ENCODE results near the gene GRID2. TPM values are rescaled to one million over a fixed set of nuclear protein-coding genes. Genes with fewer than 3 reads are reported as not detected.
"Not testable (repeated sequence)": the region's sequence is repeated elsewhere in the genome, so short reads cannot be mapped to it uniquely, and the experiment has no call there.

The GRID2 gene
- polyA plus RNA-seq, 3 donors: 2.2 to 5.5 (median 3.3) TPM

DNA sequence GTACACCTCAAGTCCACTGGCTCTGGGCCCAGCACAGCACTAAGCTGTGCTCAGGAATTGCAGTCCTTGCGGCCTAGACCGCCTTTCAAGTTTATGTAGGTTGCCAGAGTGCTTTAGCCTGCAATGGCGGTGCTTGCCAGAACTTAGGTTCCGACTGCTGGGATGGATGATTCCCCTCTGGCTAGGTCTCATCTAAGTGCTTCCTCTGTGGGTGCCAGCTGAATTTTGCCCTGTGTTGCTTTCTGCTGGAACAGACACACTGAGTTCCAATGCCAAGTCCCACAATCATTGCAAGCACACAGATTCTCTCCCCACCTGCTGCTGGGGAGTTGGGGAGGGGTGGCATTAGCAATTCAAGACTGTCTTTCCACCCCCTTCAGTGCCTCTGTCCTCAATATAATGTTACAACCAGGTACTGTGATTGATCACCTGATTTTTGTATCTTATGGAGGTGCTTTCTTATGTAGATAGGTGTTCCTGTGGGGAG is 129.5 kb downstream of the GRID2 start:
- DNase-seq: no peak

GRCh38 chr4:92438722-92439121 is 135.0 kb downstream of the GRID2 start:
- DNase-seq: not testable (repeated sequence)

- DNase-seq: not testable (repeated sequence)
These were observed 138.4 kb downstream of the GRID2 start for GRCh38 chr4:92442131-92442530.

DNA sequence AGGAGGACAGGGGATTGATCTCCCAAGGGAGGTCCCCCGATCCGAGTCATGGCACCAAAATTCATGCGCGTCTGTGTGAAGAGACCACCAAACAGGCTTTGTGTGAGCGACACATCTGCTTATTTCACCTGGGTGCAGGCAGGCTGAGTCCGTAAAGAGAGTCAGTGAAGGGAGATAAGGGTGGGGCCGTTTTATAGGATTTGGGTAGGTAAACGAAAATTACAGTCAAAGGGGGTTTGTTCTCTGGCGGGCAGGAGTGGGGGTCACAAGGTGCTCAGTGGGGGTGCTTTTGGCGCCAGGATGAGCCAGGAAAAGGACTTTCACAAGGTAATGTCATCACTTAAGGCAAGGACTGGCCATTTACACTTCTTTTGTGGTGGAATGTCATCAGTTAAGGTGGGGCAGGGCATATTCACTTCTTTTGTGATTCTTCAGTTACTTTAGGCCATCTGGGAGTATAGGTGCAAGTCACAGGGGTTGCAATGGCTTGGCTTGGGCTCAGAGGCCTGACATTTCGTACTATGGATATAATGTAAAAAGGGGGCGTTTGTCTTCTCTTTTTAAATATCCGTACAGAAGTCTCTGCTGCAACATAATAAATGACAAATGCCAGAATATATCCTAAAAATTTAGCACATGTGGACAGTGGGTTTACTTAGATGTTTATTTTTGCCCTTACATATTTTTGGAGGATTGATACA is 140.5 kb downstream of the GRID2 start:
- not testable (repeated sequence) for DNase-seq

GRCh38 chr4:92445127-92445526 is 141.4 kb downstream of the GRID2 start:
- no peak for DNase-seq

- DNase-seq: no peak
These were observed 143.6 kb downstream of the GRID2 start for GRCh38 chr4:92447255-92447905.

- not testable (repeated sequence) for DNase-seq
These were observed 144.4 kb downstream of the GRID2 start for GRCh38 chr4:92448176-92448575.

DNA sequence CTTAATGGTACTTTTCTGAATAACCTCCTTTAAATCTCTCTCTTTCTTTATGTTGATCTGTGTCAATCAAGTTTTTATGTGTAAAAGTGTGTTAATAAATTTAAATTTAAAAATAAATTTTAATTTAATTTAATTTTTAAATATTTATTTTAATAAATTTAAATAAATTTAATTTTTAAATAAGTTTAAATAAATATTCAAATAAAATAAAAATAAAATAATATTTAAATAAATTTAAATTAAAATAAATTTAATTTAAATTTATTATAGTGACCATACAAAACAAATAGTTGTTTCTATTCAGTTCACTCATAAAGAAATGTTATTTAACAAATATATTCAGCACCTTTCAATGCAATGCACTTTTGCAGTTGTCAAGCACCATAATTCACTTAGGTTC is 146.9 kb downstream of the GRID2 start:
- DNase-seq: no peak

DNA sequence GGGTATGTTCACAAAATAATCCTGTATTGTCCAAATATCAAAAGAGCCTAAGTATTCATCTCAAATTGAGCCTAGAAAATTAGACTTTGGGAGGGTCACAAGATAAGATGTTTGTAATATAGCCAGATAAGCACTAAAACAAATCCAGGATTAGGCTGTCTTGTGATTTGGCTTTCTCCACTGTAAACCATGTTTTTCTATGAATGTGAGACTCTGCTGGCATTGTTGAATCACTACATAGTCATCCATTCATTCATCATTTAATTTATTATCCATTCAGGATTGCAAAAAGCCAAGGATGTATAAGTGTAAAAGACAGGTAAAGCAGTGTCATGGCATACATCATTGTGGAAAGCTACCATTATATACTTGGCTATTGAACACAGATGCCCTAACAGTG is 148.0 kb downstream of the GRID2 start:
- DNase-seq: no peak

DNA sequence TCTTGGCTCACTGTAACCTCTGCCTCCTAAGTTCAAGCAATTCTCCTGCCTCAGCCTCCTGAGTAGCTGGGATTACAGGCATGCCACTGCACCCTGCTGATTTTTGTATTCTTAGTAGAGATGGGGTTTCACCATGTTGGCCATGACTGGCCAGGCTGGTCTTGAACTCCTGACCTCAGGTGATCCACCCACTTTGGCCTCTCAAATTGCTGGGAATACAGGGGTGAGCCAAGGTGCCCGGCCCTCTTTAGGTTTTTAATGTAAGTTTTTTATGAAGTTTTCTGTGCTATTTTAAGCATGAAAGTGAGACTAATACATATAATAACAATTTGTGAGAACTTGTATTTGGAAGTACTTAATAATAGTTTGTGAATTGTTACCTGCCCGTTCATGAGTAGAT is 148.6 kb downstream of the GRID2 start:
- DNase-seq: not testable (repeated sequence)

GRCh38 chr4:92455329-92455839 is 151.6 kb downstream of the GRID2 start:
- DNase-seq: no peak

DNA sequence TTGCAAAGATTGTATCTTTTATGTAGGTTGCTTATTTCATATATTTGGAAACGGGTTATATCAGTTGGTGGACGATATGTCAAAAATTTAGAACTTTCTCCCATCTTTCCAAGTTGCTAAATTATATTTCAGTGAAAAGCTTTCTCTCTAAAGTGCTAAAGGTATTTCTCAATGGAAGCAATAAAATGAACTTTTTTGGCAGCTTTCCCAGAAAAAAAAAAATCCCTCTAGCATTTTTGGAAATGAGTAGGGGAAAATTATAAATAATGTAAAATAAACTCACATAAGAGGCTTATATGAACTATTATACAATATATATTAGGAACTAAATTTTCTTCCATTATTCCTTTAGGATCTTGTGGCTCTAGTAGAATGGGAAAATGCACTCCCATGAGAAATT is 152.2 kb downstream of the GRID2 start:
- DNase-seq: peak; percentile 14

- DNase-seq: no peak
These were observed 158.0 kb downstream of the GRID2 start for GRCh38 chr4:92461732-92462131.

DNA sequence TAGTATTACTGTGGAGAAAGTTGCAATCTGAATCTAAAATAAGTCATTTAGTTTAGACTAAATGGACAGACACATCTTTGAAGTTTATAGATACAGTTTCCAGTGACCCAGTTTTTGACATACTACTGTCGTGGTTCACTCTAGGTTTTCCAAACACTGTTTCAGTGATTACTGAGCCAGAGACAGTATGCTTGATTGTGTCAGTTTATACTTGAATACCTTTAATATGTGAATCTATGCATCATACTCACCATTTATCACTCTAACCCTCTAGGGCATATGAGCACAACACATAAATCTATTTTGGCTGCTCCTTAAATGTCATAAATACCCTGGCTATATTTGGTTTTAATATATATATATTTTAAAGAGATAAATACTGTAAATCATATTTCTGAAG is 173.5 kb downstream of the GRID2 start:
- DNase-seq: no peak

- DNase-seq: no peak
These were observed 179.6 kb downstream of the GRID2 start for GRCh38 chr4:92483341-92483740.

GRCh38 chr4:92488496-92488895 is 184.7 kb downstream of the GRID2 start:
- DNase-seq: no peak

DNA sequence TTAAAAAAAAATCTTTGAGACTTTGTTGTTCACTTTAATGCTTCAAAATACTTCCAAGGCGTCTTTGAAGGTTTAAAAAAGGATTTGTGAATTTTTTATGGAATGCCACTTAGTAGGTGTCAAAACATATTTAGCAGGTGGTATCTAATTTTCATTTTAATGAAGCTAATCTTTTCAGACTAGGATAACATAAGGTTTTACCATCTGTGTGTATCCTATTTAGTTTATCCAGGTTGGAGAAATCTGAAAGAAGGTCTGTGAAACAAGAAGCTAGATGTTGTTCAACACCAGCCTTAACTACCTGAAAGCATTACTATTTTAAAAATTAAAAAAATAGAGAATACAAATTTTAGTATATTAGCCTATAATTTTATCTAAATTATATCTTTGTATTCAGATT is 193.4 kb downstream of the GRID2 start:
- DNase-seq: no peak

GRCh38 chr4:92501456-92501855 is 197.7 kb downstream of the GRID2 start:
- no peak for DNase-seq

GRCh38 chr4:92506933-92507332 is 203.2 kb downstream of the GRID2 start:
- no peak for DNase-seq

GRCh38 chr4:92514627-92515026 is 210.9 kb downstream of the GRID2 start:
- DNase-seq: no peak

DNA sequence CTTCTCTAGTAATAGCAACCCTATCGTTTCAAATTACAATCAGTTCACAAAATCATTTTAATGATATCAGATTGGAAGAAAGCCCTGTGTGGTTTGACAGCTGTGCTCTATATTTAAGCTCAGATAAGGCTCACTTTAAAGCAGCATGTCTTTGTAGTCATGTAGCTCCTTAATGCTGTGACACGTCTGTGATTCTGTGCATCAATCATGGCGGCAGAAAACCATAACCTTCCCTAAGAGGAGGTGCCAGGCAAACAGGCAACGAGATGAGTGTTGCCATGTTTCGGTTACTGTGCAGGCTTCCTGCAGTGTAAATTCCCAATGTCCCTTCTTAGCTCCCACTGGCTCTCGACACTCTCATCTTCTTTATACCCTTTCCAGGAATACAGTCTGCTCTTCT is 212.7 kb downstream of the GRID2 start:
- no peak for DNase-seq

GRCh38 chr4:92519727-92520126 is 216.0 kb downstream of the GRID2 start:
- DNase-seq: no peak

- no peak for DNase-seq
These were observed 216.8 kb downstream of the GRID2 start for GRCh38 chr4:92520563-92520962.
